Hepatocyte (in vitro differentiated cells): ENCODE results near the gene MPV17. TPM values are rescaled to one million over a fixed set of nuclear protein-coding genes. Genes with fewer than 3 reads are reported as not detected.

Source experiments
- DNase-seq: peaks from one replicate; pipeline ENCODE4 v3.0.0-alpha.2; 2016; ENCODE audit warnings: low spot score
- H2AFZ ChIP-seq: fragments of 200-600 bp; sonication (generic); 2 replicates; pipeline ENCODE4 v1.6.0; 2016; ENCODE audit warnings: antibody characterized with exemption, mild to moderate bottlenecking
- H3K27ac ChIP-seq: fragments of 200-600 bp; sonication (generic); 2 replicates; pipeline ENCODE4 v1.5.1; 2016; ENCODE audit warnings: mild to moderate bottlenecking
- H3K27me3 ChIP-seq: fragments of 200-600 bp; sonication (generic); 2 replicates; pipeline ENCODE4 v1.6.1; 2016
- H3K36me3 ChIP-seq: fragments of 200-600 bp; sonication (generic); replicated peaks from 2 replicates; pipeline ENCODE4 v1.5.1; 2016; ENCODE audit warnings: low read depth; ENCODE audit not compliant: insufficient read depth
- H3K4me1 ChIP-seq: fragments of 200-600 bp; sonication (generic); 2 replicates; pipeline ENCODE4 v1.5.1; 2016; ENCODE audit warnings: mild to moderate bottlenecking, moderate library complexity; ENCODE audit not compliant: insufficient read depth
- H3K4me2 ChIP-seq: fragments of 200-600 bp; sonication (generic); 2 replicates; pipeline ENCODE4 v1.6.0; 2016
- H3K4me3 ChIP-seq: fragments of 200-600 bp; sonication (generic); 2 replicates; pipeline ENCODE4 v1.5.1; 2016; ENCODE audit warnings: mild to moderate bottlenecking
- H3K79me2 ChIP-seq: fragments of 200-600 bp; sonication (generic); 2 replicates; pipeline ENCODE4 v1.6.0; 2017; ENCODE audit warnings: mild to moderate bottlenecking
- H3K9me2 ChIP-seq: fragments of 200-600 bp; sonication (generic); replicated peaks from 2 replicates; pipeline ENCODE4 v1.6.0; 2017; ENCODE audit warnings: mild to moderate bottlenecking; ENCODE audit not compliant: insufficient read depth
- H3K9me3 ChIP-seq: fragments of 200-600 bp; sonication (generic); 2 replicates; pipeline ENCODE4 v1.5.1; 2016; ENCODE audit warnings: low read depth, mild to moderate bottlenecking
- H4K20me1 ChIP-seq: fragments of 200-600 bp; sonication (generic); 2 replicates; pipeline ENCODE4 v1.6.0; 2016; ENCODE audit warnings: mild to moderate bottlenecking; ENCODE audit not compliant: insufficient read depth, poor library complexity, severe bottlenecking
- CTCF ChIP-seq: fragments of 200-600 bp; sonication (generic); IDR thresholded peaks from 2 replicates; pipeline ENCODE4 v1.5.1; 2016; ENCODE audit warnings: antibody characterized with exemption, mild to moderate bottlenecking; ENCODE audit not compliant: poor library complexity
- EZH2 ChIP-seq: fragments of 200-600 bp; sonication (generic); IDR thresholded peaks from 2 replicates; pipeline ENCODE4 v1.6.1; 2016; ENCODE audit warnings: antibody characterized with exemption, mild to moderate bottlenecking, borderline replicate concordance
- EZH2phosphoT487 ChIP-seq: fragments of 200-600 bp; sonication (generic); IDR thresholded peaks from one replicate; pipeline ENCODE4 v1.6.1; 2018; ENCODE audit warnings: antibody characterized with exemption, mild to moderate bottlenecking, low read depth, moderate library complexity; ENCODE audit not compliant: unreplicated experiment, severe bottlenecking
- WGBS: methylation state at CpG from one replicate; pipeline ENCODE4 v1.1.6; 2016; ENCODE audit warnings: low lambda C conversion rate; ENCODE audit errors: missing lambda C conversion rate; 5-methylcytosine and 5-hydroxymethylcytosine counted together
- polyA plus RNA-seq: library from polyadenylated mRNA; unstranded; fragments of >200 nt; fragmentation: Nextera tagmentation; extraction: Ambion mirVana; gene quantifications from 2 replicates; pipeline ENCODE4 v1.2.1, GENCODE V29; 2016
- total RNA-seq: library from RNA; depleted of rRNA; stranded (reverse); fragments of >200 nt; gene quantifications from 2 replicates; pipeline ENCODE4 v1.2.3, GENCODE V29; 2014

MPV17 gene, protein sequence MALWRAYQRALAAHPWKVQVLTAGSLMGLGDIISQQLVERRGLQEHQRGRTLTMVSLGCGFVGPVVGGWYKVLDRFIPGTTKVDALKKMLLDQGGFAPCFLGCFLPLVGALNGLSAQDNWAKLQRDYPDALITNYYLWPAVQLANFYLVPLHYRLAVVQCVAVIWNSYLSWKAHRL
- total RNA-seq, result 71.4 and 96.8 TPM in 2 replicates
- 111 and 131 TPM in 2 replicates for polyA plus RNA-seq

DNA sequence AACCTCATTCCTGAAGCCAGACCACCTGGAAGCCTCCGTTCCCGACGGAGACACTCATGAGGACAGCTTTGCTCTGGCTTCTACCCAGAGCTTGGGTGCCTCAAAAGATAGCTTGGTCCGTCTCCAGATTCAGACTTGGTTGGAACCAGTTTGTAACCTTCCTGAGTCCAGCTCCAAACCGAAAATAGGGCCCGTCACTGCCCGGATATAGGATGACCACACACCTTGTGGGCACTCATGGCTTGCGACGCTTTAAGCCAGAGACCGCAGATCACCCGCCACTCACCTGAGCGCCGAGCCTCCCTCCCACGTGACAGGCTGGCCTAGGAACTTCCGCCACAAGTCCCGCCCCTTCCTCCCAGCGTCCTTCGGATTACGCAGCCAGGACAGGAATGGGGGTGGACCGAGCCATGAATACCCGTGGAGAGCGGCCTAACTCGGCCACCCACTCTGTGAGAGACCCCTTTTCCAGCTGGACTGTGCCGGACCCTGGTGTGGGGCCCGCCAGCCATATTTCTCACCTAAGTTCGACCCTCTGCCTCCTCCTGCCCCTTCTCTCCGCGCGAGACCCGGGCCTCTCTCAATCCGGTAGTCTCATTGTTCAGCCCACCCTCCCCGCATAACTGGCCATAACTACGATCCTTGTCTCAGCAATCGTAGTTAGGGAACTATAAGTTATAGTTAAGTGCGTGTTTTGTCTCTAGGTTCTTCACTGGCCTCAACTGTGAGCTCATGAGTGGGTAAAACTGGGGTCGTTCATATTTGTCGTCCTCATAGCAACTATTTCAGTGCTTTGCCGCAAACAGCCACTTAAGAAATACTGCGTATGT lies at the start of gene MPV17:
MPV17 (minus strand) TSS at position 332 of the 830 bp plus-strand sequence. CDS start 580 bp downstream, outside the sequence.
- H3K9me2 ChIP-seq, result no peaks in the 10 kb centered on the region
- no peaks in the 10 kb centered on the region for H3K27me3 ChIP-seq
- DNase-seq, result peak; percentile 98
- H3K4me2 ChIP-seq, result peak within 1 kb of the TSS; percentile 94
- peaks cover 21% of the 10 kb centered on the region for H3K4me1 ChIP-seq
- H3K4me3 ChIP-seq, result peak within 1 kb of the TSS; percentile 86
- no peaks in the 10 kb centered on the region for H3K36me3 ChIP-seq
- H4K20me1 ChIP-seq, result no peaks in the 10 kb centered on the region
- no peaks in the 10 kb centered on the region for H3K9me3 ChIP-seq
- TF ChIP-seq EZH2phosphoT487, result no peak
- no peak for TF ChIP-seq EZH2
- no peak for TF ChIP-seq CTCF
- peaks cover 8% of the 10 kb centered on the region for H3K79me2 ChIP-seq
- WGBS, result 3% methylated on average over 39 of the region's 39 CpGs
- peak within 1 kb of the TSS; percentile 79 for H2AFZ ChIP-seq
- H3K27ac ChIP-seq, result peak within 1 kb of the TSS; percentile 99

DNA sequence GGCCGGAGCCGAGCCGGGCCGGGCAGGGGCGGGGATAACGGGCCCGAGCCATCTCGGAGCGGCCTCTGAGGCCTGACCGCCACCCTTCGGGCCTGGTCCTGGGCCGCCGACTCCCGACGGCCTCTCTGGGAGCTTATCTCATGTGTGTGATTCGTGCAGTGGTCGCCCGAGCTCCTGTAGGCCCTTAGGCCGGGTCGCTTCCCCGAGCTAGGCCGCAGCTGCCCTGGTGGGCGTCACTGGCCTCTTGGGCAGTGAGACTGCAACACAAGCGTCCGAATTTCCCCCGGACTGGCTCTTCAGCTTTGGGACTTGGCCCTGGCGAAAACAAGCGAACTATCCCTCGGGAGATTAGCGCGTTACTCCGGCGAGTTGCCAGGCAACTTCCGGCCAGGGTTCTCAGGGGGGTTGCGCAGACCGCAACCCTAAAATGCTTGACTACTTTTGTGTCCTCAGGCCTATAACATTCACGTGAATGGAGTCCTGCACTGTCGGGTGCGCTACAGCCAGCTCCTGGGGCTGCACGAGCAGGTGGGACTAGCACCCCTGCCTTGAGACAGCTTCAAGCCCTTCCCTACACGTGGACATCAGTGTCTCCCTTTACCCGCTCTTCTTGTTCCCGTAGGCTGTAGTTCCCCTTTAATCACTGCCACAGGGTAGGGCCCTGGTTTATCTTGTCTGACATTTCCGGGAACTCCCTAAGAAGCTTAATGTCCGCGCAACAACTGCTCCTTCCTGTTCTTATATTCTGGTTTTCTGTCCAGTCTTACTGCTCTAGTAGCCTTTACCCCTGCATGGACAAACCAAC lies 48.1 kb upstream of the MPV17 start:
- H3K4me2 ChIP-seq, result peak overlapping the region; percentile 95
- H3K4me1 ChIP-seq, result peaks cover 26% of the 10 kb centered on the region
- H3K4me3 ChIP-seq, result peak overlapping the region; percentile 60
- no peaks in the 10 kb centered on the region for H3K27me3 ChIP-seq
- peaks cover 5% of the 10 kb centered on the region for H3K36me3 ChIP-seq
- H3K27ac ChIP-seq, result peak overlapping the region; percentile 90
- H3K9me3 ChIP-seq, result no peaks in the 10 kb centered on the region
- H4K20me1 ChIP-seq, result peaks cover 5% of the 10 kb centered on the region
- TF ChIP-seq EZH2phosphoT487 (no peak), EZH2 (no peak), CTCF (no peak)
- peaks cover 69% of the 10 kb centered on the region for H3K79me2 ChIP-seq
- H2AFZ ChIP-seq, result peak overlapping the region; percentile 53
- H3K9me2 ChIP-seq, result no peaks in the 10 kb centered on the region
- DNase-seq, result peak; percentile 58
- 2% methylated on average over 44 of the region's 46 CpGs for WGBS

DNA sequence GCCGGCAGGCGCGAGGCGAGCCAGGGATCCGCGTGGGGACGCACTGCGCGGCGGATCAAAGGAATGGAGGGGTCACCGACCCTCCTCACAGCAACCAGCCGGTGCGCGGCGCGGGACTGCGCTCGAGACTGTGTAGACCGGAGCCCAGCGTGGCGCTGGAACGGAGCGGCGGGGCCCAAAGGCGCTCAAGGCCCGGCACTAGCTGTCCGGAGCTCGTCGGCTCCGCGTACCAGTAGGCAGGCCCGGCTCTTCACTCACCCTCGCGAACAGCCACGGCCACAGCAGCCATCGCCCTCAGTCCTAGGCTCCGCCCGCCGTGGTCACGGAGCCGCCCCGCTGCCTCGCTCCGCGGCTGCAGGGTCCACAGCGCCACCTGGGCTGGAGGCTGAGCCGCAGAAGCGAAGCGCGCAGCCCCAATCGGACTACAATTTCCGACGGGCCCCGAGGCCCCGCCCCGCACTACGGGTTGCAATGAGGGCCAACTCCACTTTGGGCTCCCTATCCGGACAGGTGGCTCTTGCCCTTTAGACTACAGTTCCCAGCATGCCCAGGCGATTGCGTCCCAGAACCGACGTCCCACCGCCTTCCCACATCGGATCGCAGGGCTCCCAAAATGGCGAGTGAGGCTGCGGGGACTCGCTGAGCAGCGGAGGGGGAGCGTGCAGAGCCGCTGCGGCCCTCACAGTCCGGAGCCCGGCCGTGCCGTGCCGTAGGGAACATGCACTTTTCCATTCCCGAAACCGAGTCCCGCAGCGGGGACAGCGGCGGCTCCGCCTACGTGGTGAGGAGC lies 47.3 kb upstream of the MPV17 start, which contains the start of the genes EIF2B4 and SNX17:
EIF2B4 (minus strand) TSS at position 313 of the 790 bp plus-strand sequence; CDS start at position 289, 24 bp downstream.
SNX17 (plus strand) TSS at position 591 of the 790 bp plus-strand sequence; CDS start at position 719, 128 bp downstream.
- H3K27me3 ChIP-seq, result no peaks in the 10 kb centered on the region
- H3K4me2 ChIP-seq, result peak within 1 kb of the TSS; percentile 97
- no peaks in the 10 kb centered on the region for H3K9me2 ChIP-seq
- H2AFZ ChIP-seq, result peak within 1 kb of the TSS; percentile 83
- peaks cover 64% of the 10 kb centered on the region for H3K79me2 ChIP-seq
- H3K4me1 ChIP-seq, result peaks cover 26% of the 10 kb centered on the region
- no peaks in the 10 kb centered on the region for H3K9me3 ChIP-seq
- H3K27ac ChIP-seq, result peak within 1 kb of the TSS; percentile 90
- peak; percentile 91 for TF ChIP-seq CTCF
- no peak for TF ChIP-seq EZH2phosphoT487
- no peak for TF ChIP-seq EZH2
- peaks cover 5% of the 10 kb centered on the region for H4K20me1 ChIP-seq
- WGBS, result under 1% methylated on average over 85 of the region's 85 CpGs
- H3K36me3 ChIP-seq, result peaks cover 5% of the 10 kb centered on the region
- peak; percentile 99 for DNase-seq
- peak within 1 kb of the TSS; percentile 78 for H3K4me3 ChIP-seq
